OCI-M2 (cell line): ENCODE data around the gene CNTNAP2.
"Not testable (repeated sequence)": the region's sequence is repeated elsewhere in the genome, so short reads cannot be mapped to it uniquely, and the experiment has no call there.

Experiments used
- DNase-seq: peaks from one replicate; lab custom pipeline; 2025; ENCODE audit not compliant: unreplicated experiment; lab: John Stamatoyannopoulos, UW

Gene CNTNAP2

GRCh38 chr7:148304456-148304855, 2187.9 kb downstream of the CNTNAP2 start:
- no peak for DNase-seq

- DNase-seq, result no peak
Observed at GRCh38 chr7:148306759-148307158, 2190.2 kb downstream of the CNTNAP2 start.

GRCh38 chr7:148318102-148318811, 2201.7 kb downstream of the CNTNAP2 start:
- no peak for DNase-seq

GRCh38 chr7:148318838-148319237, 2202.2 kb downstream of the CNTNAP2 start:
- no peak for DNase-seq

- no peak for DNase-seq
Observed at GRCh38 chr7:148319316-148319808, 2202.8 kb downstream of the CNTNAP2 start.

GRCh38 chr7:148325208-148325607, 2208.6 kb downstream of the CNTNAP2 start:
- DNase-seq, result no peak

- no peak for DNase-seq
Observed at GRCh38 chr7:148327379-148327778, 2210.8 kb downstream of the CNTNAP2 start.

GRCh38 chr7:148328906-148329305, 2212.3 kb downstream of the CNTNAP2 start:
- no peak for DNase-seq

- no peak for DNase-seq
Observed at GRCh38 chr7:148330124-148330818, 2213.7 kb downstream of the CNTNAP2 start.

GRCh38 chr7:148330822-148331221, 2214.2 kb downstream of the CNTNAP2 start:
- DNase-seq, result no peak

- DNase-seq, result not testable (repeated sequence)
Observed at GRCh38 chr7:148331456-148331855, 2214.9 kb downstream of the CNTNAP2 start.

GRCh38 chr7:148332191-148333186, 2215.9 kb downstream of the CNTNAP2 start:
- no peak for DNase-seq

GRCh38 chr7:148334441-148334956, 2217.9 kb downstream of the CNTNAP2 start:
- no peak for DNase-seq

- DNase-seq, result no peak
Observed at GRCh38 chr7:148334959-148335577, 2218.5 kb downstream of the CNTNAP2 start.

- DNase-seq, result no peak
Observed at GRCh38 chr7:148335790-148336189, 2219.2 kb downstream of the CNTNAP2 start.

GRCh38 chr7:148336411-148336810, 2219.8 kb downstream of the CNTNAP2 start:
- DNase-seq, result no peak

GRCh38 chr7:148337246-148337965, 2220.8 kb downstream of the CNTNAP2 start:
- no peak for DNase-seq

- DNase-seq, result no peak
Observed at GRCh38 chr7:148337995-148338747, 2221.6 kb downstream of the CNTNAP2 start.
